ENCODE data around the gene FALEC. TPM values are rescaled to one million over a fixed set of nuclear protein-coding genes. Genes with fewer than 3 reads are reported as not detected.

FALEC gene
- total and polyA plus RNA-seq, 9 of the 15 experiments (the other 6 are each of a cell fraction or from before 2014, with no cell fraction given): 0.15 to 1.8 (median 0.53) TPM; not detected in 5

- TF ChIP-seq SLC30A9 (CRISPR knock-in tag; IDR thresholded peaks at IDR 0.05) (no peak), CGGBP1 (CRISPR knock-in tag; IDR thresholded peaks at IDR 0.05) (0 out of 2 replicates have a peak, but pooled peaks have one; percentile 13), SRF (CRISPR knock-in tag; IDR thresholded peaks at IDR 0.05) (no peak), GATAD2B (IDR thresholded peaks at IDR 0.05; ENCODE audit: borderline replicate concordance) (no peak), RBFOX2 (IDR thresholded peaks at IDR 0.05; ENCODE audit: low read depth, low read length) (0 out of 2 replicates have a peak, but pooled peaks have one; percentile 12), RB1 (IDR thresholded peaks at IDR 0.05; ENCODE audit: low read depth) (0 out of 2 replicates have a peak, but pooled peaks have one; percentile 10), ZKSCAN8 (CRISPR knock-in tag; IDR thresholded peaks at IDR 0.05) (no peak)
These were observed 53.0 kb downstream of the FALEC start (continued) for GRCh38 chr1:150568594-150568966.

DNA sequence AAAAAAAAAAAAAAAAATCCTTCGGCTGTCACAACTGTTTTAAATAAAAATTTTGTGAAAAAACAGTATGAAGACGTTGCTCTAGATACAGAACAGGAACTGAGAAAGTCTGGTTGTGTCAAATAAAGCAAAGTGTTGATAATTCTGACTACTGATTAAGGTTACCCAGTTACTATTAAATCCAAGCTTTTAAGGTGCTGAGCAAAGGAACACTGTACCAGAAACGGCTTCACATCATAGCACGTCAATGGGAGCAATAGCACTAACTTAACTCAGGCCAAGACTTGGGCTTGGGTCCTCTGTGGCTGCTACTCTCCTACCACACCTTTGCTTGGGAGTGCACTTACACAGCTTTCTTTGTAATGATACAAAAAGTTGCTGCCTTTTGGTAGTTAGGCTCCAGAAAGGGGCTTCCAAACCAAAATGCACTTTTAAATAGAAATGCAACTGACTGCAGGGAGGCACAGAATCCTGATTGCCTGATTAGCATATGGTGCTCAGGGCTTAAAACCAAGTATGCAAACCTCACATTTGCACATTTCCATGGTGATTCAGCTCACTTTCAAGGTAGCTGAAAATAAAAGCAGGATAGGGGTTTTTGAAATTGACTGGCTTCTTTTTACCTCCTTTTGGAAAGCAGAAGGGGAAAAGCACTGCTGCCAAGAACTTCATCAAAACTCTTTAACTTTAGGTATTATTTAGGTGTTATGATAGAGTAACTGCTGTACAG is 57.5 kb downstream of the FALEC start:
- ATAC-seq (peak; percentile 6; the same call in 1 of the 3 replicates), FAIRE-seq (no peak), DNase-seq (ENCODE audit: extremely low read depth in 1 of 4, low spot score in 3 of 4) (no peak)
- BruUV-seq (replicated peaks): no TSS peak
- Histone ChIP-seq H3K27me3 (ENCODE audit: control insufficient read depth in 2 of 2, insufficient read depth in 2 of 2, low read length in 2 of 2) (no peaks in the 10 kb centered on the region), H3K27ac (ENCODE audit: extremely low read depth, low read depth, low read length) (no peak overlapping the region; the same call in 2 of the 3 replicates), H3K9me1 (ENCODE audit: control insufficient read depth, insufficient read depth, low read length) (no peaks in the 10 kb centered on the region), H3K4me1 (replicated peaks in 1 of 2; ENCODE audit: control insufficient read depth in 2 of 2, insufficient read depth in 2 of 2, low read length in 2 of 2) (peaks cover 2 to 24% of the 10 kb centered on the region in 2 experiments), H3K4me3 (no peak overlapping the region), H2AFZ (ENCODE audit: low read depth, low read length) (no peak overlapping the region), H3K36me3 (ENCODE audit: control insufficient read depth, insufficient read depth, low read length) (peaks cover 56% of the 10 kb centered on the region), H3K4me2 (ENCODE audit: insufficient read depth, low read length) (no peak overlapping the region), H3K9ac (ENCODE audit: insufficient read depth in 1 of 2, low read depth in 2 of 2, low read length in 2 of 2) (no peak overlapping the region; a peak in 1 of 4 replicates), H3K79me2 (ENCODE audit: control insufficient read depth, insufficient read depth, low read length) (peaks cover 50% of the 10 kb centered on the region), H4K20me1 (replicated peaks; ENCODE audit: control insufficient read depth, insufficient read depth, low read length) (peaks cover 45% of the 10 kb centered on the region), H3K9me3 (replicated peaks; ENCODE audit: control insufficient read depth, insufficient read depth, low read depth, low read length) (no peaks in the 10 kb centered on the region)
- 83% methylated on average over 4 of the region's 4 CpGs for WGBS (ENCODE audit: insufficient coverage, low coverage, missing lambda C conversion rate)
- intact Hi-C loops (cut with micrococcal nuclease) (no loop called here), in situ Hi-C loops (cut with MboI) (no loop called here)
- CTCF ChIA-PET (ENCODE audit: low intra/inter-chr PET ratio): interaction anchor here (0.6 kb wide), 1 partner anchor 27 kb away, joined by 4 read pairs; no protein-coding TSS in a partner anchor
- POLR2A ChIA-PET: interaction anchor here (0.8 to 11.0 kb wide), 3 partner anchors 10 to 57 kb away, joined by 4 to 148 read pairs (median 4); partner anchors contain the start of gene ENSA
- TF ChIP-seq, protein P1, sequence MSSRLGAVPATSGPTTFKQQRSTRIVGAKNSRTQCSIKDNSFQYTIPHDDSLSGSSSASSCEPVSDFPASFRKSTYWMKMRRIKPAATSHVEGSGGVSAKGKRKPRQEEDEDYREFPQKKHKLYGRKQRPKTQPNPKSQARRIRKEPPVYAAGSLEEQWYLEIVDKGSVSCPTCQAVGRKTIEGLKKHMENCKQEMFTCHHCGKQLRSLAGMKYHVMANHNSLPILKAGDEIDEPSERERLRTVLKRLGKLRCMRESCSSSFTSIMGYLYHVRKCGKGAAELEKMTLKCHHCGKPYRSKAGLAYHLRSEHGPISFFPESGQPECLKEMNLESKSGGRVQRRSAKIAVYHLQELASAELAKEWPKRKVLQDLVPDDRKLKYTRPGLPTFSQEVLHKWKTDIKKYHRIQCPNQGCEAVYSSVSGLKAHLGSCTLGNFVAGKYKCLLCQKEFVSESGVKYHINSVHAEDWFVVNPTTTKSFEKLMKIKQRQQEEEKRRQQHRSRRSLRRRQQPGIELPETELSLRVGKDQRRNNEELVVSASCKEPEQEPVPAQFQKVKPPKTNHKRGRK (tag; IDR thresholded peaks at IDR 0.05): no peak
- TF ChIP-seq STAT5A (IDR thresholded peaks at IDR 0.05; ENCODE audit: borderline replicate concordance, low read length) (no peak; the same call in 1 of the 2 replicates), RAD21 (CRISPR knock-in tag; conservative IDR thresholded peaks at IDR 0.05 in 1 of 2, IDR thresholded peaks at IDR 0.05 in 1 of 2) (no peak), KLF16 (IDR thresholded peaks at IDR 0.05) (no peak), ZNF224 (CRISPR knock-in tag; IDR thresholded peaks at IDR 0.05) (no peak), ZNF134 (CRISPR knock-in tag; conservative IDR thresholded peaks at IDR 0.05) (no peak), ZNF586 (CRISPR knock-in tag; conservative IDR thresholded peaks at IDR 0.05) (no peak), SMAD3 (CRISPR knock-in tag; conservative IDR thresholded peaks at IDR 0.05) (0 out of 2 replicates have a peak, but pooled peaks have one; percentile 39), POLR2AphosphoS2 (IDR thresholded peaks at IDR 0.05; ENCODE audit: low read length) (peak; percentile 98; the same call in 1 of the 2 replicates), ZNF583 (CRISPR knock-in tag; IDR thresholded peaks at IDR 0.05) (no peak), PHB (CRISPR knock-in tag; IDR thresholded peaks at IDR 0.05) (no peak)

Data from K562 (cell line).